Endothelial cell (in vitro differentiated cells): ENCODE measurements around the gene POU2F1. TPM values are rescaled to one million over a fixed set of nuclear protein-coding genes. Genes with fewer than 3 reads are reported as not detected.
A peak's percentile ranks its signal among the peaks of the same experiment; 100 is the strongest.
"Not testable (repeated sequence)": the region's sequence is repeated elsewhere in the genome, so short reads cannot be mapped to it uniquely, and the experiment has no call there.

Source experiments
- DNase-seq: peaks from one replicate; pipeline ENCODE4 v3.0.0; 2021; ENCODE audit warnings: low spot score
- H3K27ac Mint-ChIP-seq: one replicate; pipeline ENCODE4 v1.8.0; 2021; ENCODE audit warnings: mixed read lengths, inconsistent platforms; ENCODE audit not compliant: unreplicated experiment
- H3K27me3 Mint-ChIP-seq: one replicate; pipeline ENCODE4 v1.8.0; 2021; ENCODE audit warnings: mild to moderate bottlenecking, moderate library complexity, mixed read lengths, inconsistent platforms; ENCODE audit not compliant: unreplicated experiment
- H3K36me3 Mint-ChIP-seq: one replicate; pipeline ENCODE4 v1.8.0; 2021; ENCODE audit warnings: mild to moderate bottlenecking, low read depth, mixed read lengths, inconsistent platforms; ENCODE audit not compliant: unreplicated experiment
- H3K4me1 Mint-ChIP-seq: one replicate; pipeline ENCODE4 v1.8.0; 2021; ENCODE audit warnings: mild to moderate bottlenecking, mixed read lengths, inconsistent platforms; ENCODE audit not compliant: unreplicated experiment
- H3K4me3 Mint-ChIP-seq: one replicate; pipeline ENCODE4 v1.8.0; 2021; ENCODE audit warnings: mild to moderate bottlenecking, mixed read lengths, inconsistent platforms; ENCODE audit not compliant: unreplicated experiment
- H3K9me3 Mint-ChIP-seq: one replicate; pipeline ENCODE4 v1.8.0; 2021; ENCODE audit warnings: mixed read lengths, inconsistent platforms; ENCODE audit not compliant: unreplicated experiment
- total RNA-seq: library from RNA; stranded (reverse); fragmentation: NEBNext Ultra II Directional; extraction: Animal tissue kit (Norgen Biotek cat#: 25700); gene quantifications from one replicate; pipeline ENCODE4 v1.2.1, GENCODE V29; 2021; ENCODE audit not compliant: unreplicated experiment
- TF ChIP-seq, protein P1 (sequence below): fragments of 200-600 bp; sonication (generic); IDR thresholded peaks from one replicate; pipeline ENCODE4 v1.5.0; 2021; ENCODE audit warnings: antibody characterized with exemption; ENCODE audit not compliant: unreplicated experiment

The POU2F1 gene
- total RNA-seq, 1 donor from 2014 or later: 24.5 TPM

DNA sequence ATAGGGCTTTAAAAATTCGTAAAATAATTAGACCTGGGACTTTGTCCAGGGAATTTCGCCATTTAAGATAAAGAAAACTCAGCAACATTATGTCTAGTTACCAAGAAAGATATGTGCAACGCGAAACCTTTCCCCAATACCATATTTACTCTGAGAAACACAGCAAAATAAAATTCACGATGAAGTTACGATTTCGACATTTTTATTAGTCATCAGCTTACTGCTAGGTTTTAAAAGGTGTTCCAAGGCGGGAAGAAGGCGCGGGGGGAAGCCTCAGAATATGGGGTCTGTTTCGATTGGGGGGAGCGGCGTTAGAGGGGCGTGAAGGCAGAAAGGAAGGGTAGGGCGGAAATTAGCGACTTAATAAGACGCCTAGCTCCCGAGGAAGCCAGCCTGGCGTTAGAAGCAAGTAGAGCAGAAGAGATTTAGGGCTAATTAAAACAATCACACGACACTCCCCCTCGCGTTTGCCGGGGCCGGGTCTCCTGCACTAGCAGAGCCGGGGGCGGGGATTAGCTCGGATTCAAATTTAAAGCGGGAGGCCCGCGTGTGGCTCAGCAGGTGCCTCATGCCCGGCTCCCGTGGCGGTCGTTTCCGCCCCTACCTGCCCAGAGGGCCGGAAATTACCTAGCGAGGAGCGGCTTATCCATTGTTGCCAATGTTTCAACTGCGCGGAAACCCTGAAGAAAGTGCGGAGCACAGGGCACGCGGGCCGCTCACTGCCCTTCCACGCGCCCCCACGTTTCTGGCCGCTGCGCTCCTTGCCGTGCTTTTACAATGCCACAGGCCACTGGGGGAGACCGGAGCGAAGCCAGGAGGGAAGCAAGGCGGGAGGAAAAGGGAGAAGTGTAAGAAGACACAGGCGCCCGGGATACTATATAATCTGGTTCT lies 795 bp upstream of the POU2F1 start:
- peaks cover 8% of the 10 kb centered on the region for H3K36me3 Mint-ChIP-seq
- H3K4me3 Mint-ChIP-seq: peak overlapping the region; percentile 96
- H3K9me3 Mint-ChIP-seq: peaks cover 4% of the 10 kb centered on the region
- TF ChIP-seq, protein P1, sequence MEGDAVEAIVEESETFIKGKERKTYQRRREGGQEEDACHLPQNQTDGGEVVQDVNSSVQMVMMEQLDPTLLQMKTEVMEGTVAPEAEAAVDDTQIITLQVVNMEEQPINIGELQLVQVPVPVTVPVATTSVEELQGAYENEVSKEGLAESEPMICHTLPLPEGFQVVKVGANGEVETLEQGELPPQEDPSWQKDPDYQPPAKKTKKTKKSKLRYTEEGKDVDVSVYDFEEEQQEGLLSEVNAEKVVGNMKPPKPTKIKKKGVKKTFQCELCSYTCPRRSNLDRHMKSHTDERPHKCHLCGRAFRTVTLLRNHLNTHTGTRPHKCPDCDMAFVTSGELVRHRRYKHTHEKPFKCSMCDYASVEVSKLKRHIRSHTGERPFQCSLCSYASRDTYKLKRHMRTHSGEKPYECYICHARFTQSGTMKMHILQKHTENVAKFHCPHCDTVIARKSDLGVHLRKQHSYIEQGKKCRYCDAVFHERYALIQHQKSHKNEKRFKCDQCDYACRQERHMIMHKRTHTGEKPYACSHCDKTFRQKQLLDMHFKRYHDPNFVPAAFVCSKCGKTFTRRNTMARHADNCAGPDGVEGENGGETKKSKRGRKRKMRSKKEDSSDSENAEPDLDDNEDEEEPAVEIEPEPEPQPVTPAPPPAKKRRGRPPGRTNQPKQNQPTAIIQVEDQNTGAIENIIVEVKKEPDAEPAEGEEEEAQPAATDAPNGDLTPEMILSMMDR: no peak
- H3K27ac Mint-ChIP-seq: peak overlapping the region; percentile 92
- H3K4me1 Mint-ChIP-seq: peaks cover 20% of the 10 kb centered on the region
- peak; percentile 84 for DNase-seq
- H3K27me3 Mint-ChIP-seq: peaks cover 9% of the 10 kb centered on the region

DNA sequence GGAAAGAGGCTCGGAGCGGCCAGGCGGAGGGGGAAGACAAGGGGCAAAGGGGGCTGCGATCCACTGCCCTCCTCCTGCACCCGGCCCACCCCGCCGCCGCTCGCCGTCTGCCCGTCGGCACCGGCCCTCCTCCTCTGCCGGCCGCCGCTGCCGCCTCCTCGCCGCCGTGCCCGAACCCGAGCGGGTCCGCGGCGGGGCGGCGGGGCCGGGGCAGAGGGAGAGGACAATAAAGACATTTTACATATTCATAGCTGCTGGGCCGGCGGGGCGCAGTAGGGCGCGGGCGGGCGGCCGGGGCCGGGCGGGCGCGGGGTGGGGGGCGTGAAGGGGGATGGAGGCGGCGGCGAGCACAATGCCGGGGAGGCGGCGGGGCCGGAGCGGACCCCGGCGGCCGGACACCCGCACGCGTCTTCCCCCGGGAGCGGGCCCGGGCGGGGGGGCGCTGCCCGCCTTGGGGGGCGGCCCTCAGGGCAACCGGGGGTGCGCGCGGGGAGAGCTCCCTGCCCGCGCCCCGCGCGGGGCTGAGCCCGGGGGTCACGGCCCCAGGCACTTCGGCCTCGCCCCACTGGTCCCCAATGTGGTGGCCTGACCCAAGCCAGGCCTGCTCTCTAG lies 546 bp downstream of the POU2F1 start:
- TF ChIP-seq, protein P1: no peak
- H3K4me1 Mint-ChIP-seq: peaks cover 30% of the 10 kb centered on the region
- H3K36me3 Mint-ChIP-seq: peaks cover 8% of the 10 kb centered on the region
- peaks cover 4% of the 10 kb centered on the region for H3K9me3 Mint-ChIP-seq
- H3K4me3 Mint-ChIP-seq: peak overlapping the region; percentile 96
- peak; percentile 53 for DNase-seq
- H3K27ac Mint-ChIP-seq: no peak overlapping the region
- peaks cover 9% of the 10 kb centered on the region for H3K27me3 Mint-ChIP-seq

DNA sequence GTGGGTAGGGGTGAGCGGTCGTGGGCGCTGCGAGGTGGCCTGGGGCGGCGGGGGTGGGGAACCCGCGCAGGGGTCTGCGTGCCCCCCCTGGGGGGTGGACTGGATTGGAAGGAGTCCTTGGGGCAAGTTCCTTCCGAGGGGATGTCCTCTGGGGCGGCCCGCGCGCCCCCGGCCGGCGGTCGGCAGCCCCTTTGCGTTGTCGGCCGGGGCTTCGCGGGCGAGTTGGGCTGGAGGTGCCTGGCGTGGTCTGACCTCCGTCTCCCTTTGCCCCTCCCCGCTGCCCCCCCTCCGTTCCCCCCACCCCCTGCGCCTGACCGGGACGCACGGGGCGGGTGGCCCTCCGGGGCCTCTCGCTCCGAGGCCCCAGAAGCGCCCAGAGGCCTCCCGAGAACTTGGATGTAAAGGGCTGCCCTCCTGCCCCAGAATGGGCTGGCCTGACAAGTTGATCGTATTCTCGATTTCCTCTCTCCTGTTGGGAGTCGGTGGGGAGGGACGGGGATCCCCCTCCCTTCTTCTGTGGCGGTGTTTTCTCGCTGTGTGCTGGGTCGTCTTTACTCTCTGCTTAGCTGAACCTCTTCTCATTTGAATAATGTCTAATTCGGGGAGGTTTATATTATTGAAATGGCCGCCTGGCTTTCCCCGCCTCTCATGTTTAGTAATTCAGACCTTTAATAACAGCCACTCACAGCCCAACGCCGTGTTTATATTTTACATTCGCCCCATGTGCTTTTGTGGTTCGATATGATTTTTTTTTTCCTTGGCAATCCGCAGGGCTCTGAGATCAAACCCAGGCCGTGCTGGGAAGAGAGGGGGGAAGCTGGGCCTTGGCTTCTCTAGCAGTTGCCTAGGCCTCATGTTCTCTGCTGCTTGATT lies 1.3 kb downstream of the POU2F1 start:
- Mint-ChIP-seq H3K9me3 (peaks cover 4% of the 10 kb centered on the region), H3K36me3 (peaks cover 8% of the 10 kb centered on the region), H3K4me3 (peak overlapping the region; percentile 98), H3K27ac (peak overlapping the region; percentile 99), H3K4me1 (peaks cover 30% of the 10 kb centered on the region), H3K27me3 (peaks cover 9% of the 10 kb centered on the region)
- TF ChIP-seq, protein P1: no peak
- DNase-seq: peak; percentile 65

DNA sequence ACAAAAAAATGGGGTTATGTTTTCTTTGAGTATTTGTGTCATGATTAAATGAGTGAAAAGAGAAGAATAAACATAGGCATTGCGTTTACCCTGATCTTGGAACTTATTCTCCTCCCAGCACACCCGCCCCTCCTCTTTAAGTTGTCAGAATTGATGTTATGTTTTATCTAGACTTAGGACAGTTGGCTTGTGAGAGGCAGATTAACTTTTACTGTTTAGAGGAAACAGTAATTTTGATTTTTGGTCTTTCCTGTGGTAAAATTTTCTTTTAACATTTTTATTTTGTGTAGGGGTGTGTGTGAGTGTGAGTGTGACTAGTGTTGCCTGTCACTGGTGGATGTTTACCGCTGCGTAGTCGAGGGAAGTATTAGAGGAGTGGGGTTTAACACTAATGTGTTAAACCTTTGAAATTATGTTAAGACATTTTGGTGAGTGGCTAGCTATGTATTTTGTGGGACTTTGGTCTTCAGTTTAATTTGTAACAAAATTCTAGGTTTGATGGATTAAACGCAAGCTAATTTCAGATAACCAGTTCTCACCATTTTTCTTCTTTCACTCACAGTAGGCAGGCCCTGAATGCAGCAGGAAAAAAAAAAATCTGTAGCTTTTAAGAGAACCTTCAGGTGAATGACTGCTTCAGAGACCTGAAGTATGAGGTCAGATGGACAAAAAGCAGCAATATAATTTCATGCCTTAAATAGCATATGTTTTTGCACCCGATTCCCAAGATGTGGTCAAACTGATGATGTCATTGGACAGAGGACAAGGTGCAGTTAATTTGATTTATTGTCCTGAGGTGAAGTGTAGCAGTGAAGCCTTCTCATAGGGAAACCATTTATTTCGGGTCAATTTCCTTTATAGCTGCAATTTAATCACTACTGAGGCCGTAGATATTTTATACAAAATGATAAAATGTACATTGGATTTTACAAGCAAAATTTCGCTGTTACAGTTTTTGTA lies 2.7 kb downstream of the POU2F1 start:
- Mint-ChIP-seq H3K36me3 (peaks cover 8% of the 10 kb centered on the region), H3K4me1 (peaks cover 35% of the 10 kb centered on the region), H3K9me3 (peaks cover 4% of the 10 kb centered on the region), H3K27ac (peak overlapping the region; percentile 99), H3K27me3 (peaks cover 9% of the 10 kb centered on the region), H3K4me3 (peak overlapping the region; percentile 98)
- DNase-seq: no peak
- TF ChIP-seq, protein P1: no peak

DNA sequence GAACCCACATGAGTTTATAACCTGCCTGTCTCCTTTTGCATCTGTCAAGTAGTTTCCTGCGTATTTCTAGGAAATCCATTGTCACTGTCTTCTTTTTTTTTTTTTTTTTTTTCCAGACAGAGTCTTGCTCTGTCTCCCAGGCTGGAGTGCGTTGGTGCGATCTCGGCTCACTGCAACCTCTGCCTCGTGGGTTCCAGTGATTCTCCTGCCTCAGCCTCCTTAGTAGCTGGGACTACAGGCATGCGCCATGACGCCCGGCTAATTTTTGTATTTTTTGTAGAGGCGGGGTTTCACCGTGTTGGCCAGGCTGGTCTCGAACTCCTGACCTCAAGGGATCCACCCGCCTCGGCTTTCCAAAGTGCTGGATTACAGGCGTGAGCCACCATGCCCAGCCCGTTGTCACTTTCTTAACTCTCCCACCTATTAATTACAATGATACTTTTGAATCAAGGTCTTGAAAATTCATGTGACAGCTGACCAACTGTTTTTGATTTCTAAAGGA lies 4.1 kb downstream of the POU2F1 start:
- H3K27ac Mint-ChIP-seq, H3K27me3 Mint-ChIP-seq: not testable (repeated sequence)

More for the DNA sequence above, 4.1 kb downstream of the POU2F1 start:
- not testable (repeated sequence) for H3K36me3 Mint-ChIP-seq, DNase-seq, H3K4me3 Mint-ChIP-seq, H3K9me3 Mint-ChIP-seq
- peaks cover 36% of the 10 kb centered on the region for H3K4me1 Mint-ChIP-seq
